Neural cell (in vitro differentiated cells): ENCODE results near the gene PRRC2B. TPM values are rescaled to one million over a fixed set of nuclear protein-coding genes. Genes with fewer than 3 reads are reported as not detected.

ENCODE experiments used
- H2AFZ ChIP-seq: fragments of 200-600, 300-800 bp; sonication (generic), shearing (Covaris generic); 2 replicates; pipeline ENCODE4 v1.6.0; 2014; ENCODE audit warnings: low read depth, mild to moderate bottlenecking, antibody characterized with exemption, low read length, moderate library complexity
- H3F3A ChIP-seq: fragments of 200-600 bp; shearing (Covaris generic); 2 replicates; pipeline ENCODE4 v1.6.1; 2016; ENCODE audit warnings: mild to moderate bottlenecking, moderate library complexity, mixed read lengths, antibody characterized with exemption, low read length; ENCODE audit not compliant: insufficient read depth, poor library complexity, severe bottlenecking
- H3K27ac ChIP-seq: fragments of 200-600, 300-800 bp; sonication (generic), shearing (Covaris generic); 2 replicates; pipeline ENCODE4 v1.5.1; 2014; ENCODE audit warnings: mild to moderate bottlenecking, low read length, moderate library complexity
- H3K27me3 ChIP-seq: fragments of 300-800, 200-600 bp; sonication (generic), shearing (Covaris generic); 2 replicates; pipeline ENCODE4 v1.6.0; 2014; ENCODE audit warnings: mild to moderate bottlenecking, low read depth, low read length, moderate library complexity; ENCODE audit not compliant: insufficient read depth
- H3K36me3 ChIP-seq: fragments of 300-800, 200-600 bp; sonication (generic), shearing (Covaris generic); 2 replicates; pipeline ENCODE4 v1.5.1; 2014; ENCODE audit warnings: mild to moderate bottlenecking, antibody characterized with exemption, low read length, moderate library complexity; ENCODE audit not compliant: insufficient read depth
- H3K4me2 ChIP-seq: fragments of 300-800, 200-600 bp; sonication (generic), shearing (Covaris generic); 2 replicates; pipeline ENCODE4 v1.6.0; 2014; ENCODE audit warnings: mild to moderate bottlenecking, low read length
- H3K4me3 ChIP-seq: fragments of 300-800, 200-600 bp; sonication (generic), shearing (Covaris generic); 2 replicates; pipeline ENCODE4 v1.5.1; 2014; ENCODE audit warnings: mild to moderate bottlenecking, low read length, moderate library complexity
- H3K79me2 ChIP-seq: fragments of 200-600 bp; shearing (Covaris generic); replicated peaks from 2 replicates; pipeline ENCODE4 v1.6.0; 2014; ENCODE audit warnings: mild to moderate bottlenecking, low read length, moderate library complexity; ENCODE audit not compliant: insufficient read depth
- H3K9ac ChIP-seq: fragments of 300-800, 200-600 bp; sonication (generic), shearing (Covaris generic); 2 replicates; pipeline ENCODE4 v1.6.1; 2016; ENCODE audit warnings: mild to moderate bottlenecking, low read length, mixed read lengths
- H3K9me2 ChIP-seq: fragments of 200-600 bp; shearing (Covaris generic); 2 replicates; pipeline ENCODE4 v1.6.1; 2016; ENCODE audit warnings: mild to moderate bottlenecking, low read length, mixed read lengths; ENCODE audit not compliant: insufficient read depth
- H3K9me3 ChIP-seq: fragments of 200-600, 300-800 bp; sonication (generic), shearing (Covaris generic); 2 replicates; pipeline ENCODE4 v1.6.1; 2016; ENCODE audit warnings: mild to moderate bottlenecking, mixed run types, low read length, moderate library complexity, mixed read lengths
- H4K20me1 ChIP-seq: fragments of 200-600 bp; shearing (Covaris generic); 2 replicates; pipeline ENCODE4 v1.6.1; 2016; ENCODE audit warnings: mild to moderate bottlenecking, mixed run types; ENCODE audit not compliant: insufficient read depth
- CTCF ChIP-seq: fragments of 450-650 bp; IDR thresholded peaks from 2 replicates; pipeline ENCODE4 v1.5.1; 2014; ENCODE audit warnings: antibody characterized with exemption, mild to moderate bottlenecking, moderate library complexity; ENCODE audit not compliant: poor library complexity, severe bottlenecking
- EP300 ChIP-seq: fragments of 450-650 bp; conservative IDR thresholded peaks from 2 replicates; pipeline ENCODE4 v1.6.1; 2014; ENCODE audit warnings: antibody characterized with exemption, mild to moderate bottlenecking, moderate library complexity; ENCODE audit not compliant: poor library complexity, severe bottlenecking
- EZH2 ChIP-seq: fragments of 200-600, 300-800 bp; shearing (Covaris generic), sonication (generic); IDR thresholded peaks from 2 replicates; pipeline ENCODE4 v1.6.1; 2014; ENCODE audit warnings: antibody characterized with exemption, low read length, borderline replicate concordance, mild to moderate bottlenecking; ENCODE audit not compliant: insufficient read depth, poor library complexity, severe bottlenecking
- MXI1 ChIP-seq: fragments of 450-650 bp; conservative IDR thresholded peaks from 2 replicates; pipeline ENCODE4 v1.6.1; 2014; ENCODE audit warnings: antibody characterized with exemption, mild to moderate bottlenecking; ENCODE audit not compliant: poor library complexity, severe bottlenecking
- POLR2AphosphoS5 ChIP-seq: IDR thresholded peaks from 2 replicates; pipeline ENCODE4 v1.6.1; 2012
- RAD21 ChIP-seq: fragments of 450-650 bp; conservative IDR thresholded peaks from 2 replicates; pipeline ENCODE4 v1.6.1; 2014; ENCODE audit warnings: antibody characterized with exemption, mild to moderate bottlenecking, moderate library complexity
- REST ChIP-seq: IDR thresholded peaks from 2 replicates; pipeline ENCODE4 v1.6.1; 2012; ENCODE audit warnings: borderline replicate concordance
- SMC3 ChIP-seq: fragments of 450-650 bp; conservative IDR thresholded peaks from 2 replicates; pipeline ENCODE4 v1.6.1; 2014; ENCODE audit warnings: antibody characterized with exemption, mild to moderate bottlenecking, moderate library complexity; ENCODE audit not compliant: poor library complexity
- TAF1 ChIP-seq: IDR thresholded peaks from 2 replicates; pipeline ENCODE4 v1.6.1; 2012; ENCODE audit warnings: low read depth
- polyA plus RNA-seq: library from polyadenylated mRNA; depleted of rRNA; stranded (reverse); fragments of >200 nt; gene quantifications from 2 replicates; pipeline ENCODE4 v1.2.3, GENCODE V29; 2014

The PRRC2B gene
- polyA plus RNA-seq, 1 donor from 2014 or later: 89.5 TPM

- Histone ChIP-seq H3K36me3 (no peaks in the 10 kb centered on the region), H3K27me3 (no peaks in the 10 kb centered on the region), H3K9ac (no peak overlapping the region), H4K20me1 (peaks cover 41% of the 10 kb centered on the region), H3K9me2 (no peaks in the 10 kb centered on the region), H3K4me2 (no peak overlapping the region), H3K9me3 (no peaks in the 10 kb centered on the region), H3K27ac (no peak overlapping the region), H3K4me3 (no peak overlapping the region), H2AFZ (no peak overlapping the region), H3K79me2 (peaks cover 100% of the 10 kb centered on the region), H3F3A (no peaks in the 10 kb centered on the region)
- no peak for TF ChIP-seq TAF1
- TF ChIP-seq MXI1: no peak
- TF ChIP-seq SMC3: no peak
Observed at GRCh38 chr9:131420980-131421624, 27.2 kb downstream of the PRRC2B start.

- H2AFZ ChIP-seq: no peak overlapping the region
- no peaks in the 10 kb centered on the region for H3F3A ChIP-seq
- no peaks in the 10 kb centered on the region for H3K27me3 ChIP-seq
- no peaks in the 10 kb centered on the region for H3K36me3 ChIP-seq
- H3K9ac ChIP-seq: no peak overlapping the region
- no peak overlapping the region for H3K4me3 ChIP-seq
- H3K9me3 ChIP-seq: no peaks in the 10 kb centered on the region
- peaks cover 100% of the 10 kb centered on the region for H3K79me2 ChIP-seq
- no peak overlapping the region for H3K4me2 ChIP-seq
- TF ChIP-seq RAD21 (no peak), SMC3 (no peak), EP300 (no peak), EZH2 (no peak), CTCF (no peak), POLR2AphosphoS5 (no peak), MXI1 (no peak), REST (no peak), TAF1 (no peak)
- peaks cover 41% of the 10 kb centered on the region for H4K20me1 ChIP-seq
- no peak overlapping the region for H3K27ac ChIP-seq
- no peaks in the 10 kb centered on the region for H3K9me2 ChIP-seq
Observed at GRCh38 chr9:131421691-131422090, 27.8 kb downstream of the PRRC2B start.
